Endothelial cell of umbilical vein (primary cell): ENCODE results near the gene KIF20B. TPM values are rescaled to one million over a fixed set of nuclear protein-coding genes. Genes with fewer than 3 reads are reported as not detected.

Experiments used
- BruUV-seq: library from RNA; stranded (reverse); fragments of 400-500 nt; replicated peaks from 2 replicates; lab custom pipeline; 2021; lab: Mats Ljungman, UMichigan
- CTCF ChIA-PET: fragments of 300-600, 350-600 bp; sonication (Branson Sonifier 250); formaldehyde crosslinking; loops from one replicate; lab custom pipeline; 2021; ENCODE audit warnings: antibody characterized with exemption, inconsistent platforms; lab: Charles Lee
- POLR2A ChIA-PET: fragments of 300-600, 350-600 bp; sonication (Branson Sonifier 250); formaldehyde crosslinking; loops from one replicate; lab custom pipeline; 2021; ENCODE audit warnings: antibody characterized with exemption, inconsistent platforms; lab: Charles Lee
- DNase-seq: peaks from one replicate; pipeline ENCODE4 v3.0.0-alpha.2; 2011; ENCODE audit warnings: low read depth, low spot score
- FAIRE-seq: peaks from 2 replicates; lab custom pipeline; 2011; peaks lifted over from hg19 to GRCh38; lab: Jason Lieb, UNC
- H2AFZ ChIP-seq: 2 replicates; pipeline ENCODE4 v1.6.0; 2012; ENCODE audit warnings: low read depth, low read length, control low read depth, inconsistent platforms
- H3K27ac ChIP-seq: 2 replicates; pipeline ENCODE4 v1.5.1; 2011; ENCODE audit warnings: low read depth, mild to moderate bottlenecking, control low read depth, low read length, moderate library complexity; ENCODE audit not compliant: insufficient read depth
- H3K27me3 ChIP-seq, 2 experiments: 2 replicates each; pipeline versions ENCODE4 v1.6.0 to v1.6.1; 2011; ENCODE audit warnings: low read length in 2 of 2, mixed read lengths in 1 of 2; ENCODE audit not compliant: control insufficient read depth in 2 of 2, insufficient read depth in 2 of 2
- H3K36me3 ChIP-seq, 2 experiments: 2 replicates in 1 of 2; 3 replicates in 1 of 2; pipeline ENCODE4 v1.5.1; 2011; ENCODE audit warnings: low read length in 2 of 2, mild to moderate bottlenecking in 1 of 2, moderate library complexity in 1 of 2; ENCODE audit not compliant: control insufficient read depth in 2 of 2, insufficient read depth in 2 of 2; ENCODE audit errors: extremely low read depth in 1 of 2
- H3K4me1 ChIP-seq: 3 replicates; pipeline ENCODE4 v1.5.1; 2011; ENCODE audit warnings: mild to moderate bottlenecking, low read length; ENCODE audit not compliant: control insufficient read depth, insufficient read depth; ENCODE audit errors: extremely low read depth
- H3K4me2 ChIP-seq: 2 replicates; pipeline ENCODE4 v1.6.1; 2011; ENCODE audit warnings: low read length, control low read depth, mixed read lengths; ENCODE audit not compliant: insufficient read depth
- H3K4me3 ChIP-seq, 3 experiments: fragments of 200-600 bp in 1 of 3; sonication (generic), shearing (Covaris generic) in 1 of 3; replicated peaks in 1 of 3; 2 replicates each; pipeline ENCODE4 v1.5.1; 2011 to 2016; ENCODE audit warnings: control low read depth in 3 of 3, low read length in 3 of 3, mild to moderate bottlenecking in 2 of 3, inconsistent platforms in 1 of 3, low read depth in 1 of 3, moderate library complexity in 1 of 3; ENCODE audit not compliant: insufficient read depth in 1 of 3
- H3K79me2 ChIP-seq: 2 replicates; pipeline ENCODE4 v1.6.0; 2012; ENCODE audit warnings: low read length, inconsistent platforms; ENCODE audit not compliant: control insufficient read depth, insufficient read depth
- H3K9ac ChIP-seq: replicated peaks from 2 replicates; pipeline ENCODE3; 2011; ENCODE audit warnings: low read length, control low read depth; ENCODE audit not compliant: insufficient read depth; ENCODE audit errors: extremely low read depth
- H3K9me1 ChIP-seq: replicated peaks from 3 replicates; pipeline ENCODE4 v1.6.0; 2011; ENCODE audit warnings: mild to moderate bottlenecking, low read length; ENCODE audit not compliant: control insufficient read depth, insufficient read depth; ENCODE audit errors: extremely low read depth
- H3K9me3 ChIP-seq: replicated peaks from 2 replicates; pipeline ENCODE4 v1.5.1; 2012; ENCODE audit warnings: low read length, inconsistent platforms; ENCODE audit not compliant: control insufficient read depth, insufficient read depth
- H4K20me1 ChIP-seq: replicated peaks from 2 replicates; pipeline ENCODE3; 2011; ENCODE audit warnings: mild to moderate bottlenecking, low read length; ENCODE audit not compliant: control insufficient read depth, insufficient read depth; ENCODE audit errors: extremely low read depth
- EZH2 ChIP-seq: IDR thresholded peaks from 2 replicates; pipeline ENCODE4 v1.6.1; 2012; ENCODE audit warnings: borderline replicate concordance, low read depth, mild to moderate bottlenecking, moderate library complexity, low read length, inconsistent platforms; ENCODE audit not compliant: severe bottlenecking
- FOS ChIP-seq: IDR thresholded peaks from 2 replicates; pipeline ENCODE4 v1.6.1; 2011; ENCODE audit warnings: mild to moderate bottlenecking, low read length, moderate library complexity, borderline replicate concordance; ENCODE audit not compliant: insufficient read depth
- GATA2 ChIP-seq: IDR thresholded peaks from 2 replicates; pipeline ENCODE4 v1.7.0; 2011; ENCODE audit warnings: low read depth, mild to moderate bottlenecking, moderate library complexity, mixed read lengths, low read length; ENCODE audit not compliant: insufficient read length, insufficient read depth
- JUN ChIP-seq: IDR thresholded peaks from 2 replicates; pipeline ENCODE4 v1.6.1; 2011; ENCODE audit warnings: borderline replicate concordance, low read depth; ENCODE audit not compliant: insufficient read length, insufficient read depth
- MYC ChIP-seq: IDR thresholded peaks from one replicate; pipeline ENCODE4 v1.6.1; 2011; ENCODE audit warnings: mild to moderate bottlenecking, low read depth, low read length
- POLR2A ChIP-seq: IDR thresholded peaks from 2 replicates; pipeline ENCODE4 v1.6.1; 2012; ENCODE audit warnings: low read depth, mild to moderate bottlenecking, control low read depth, low read length
- POLR2AphosphoS5 ChIP-seq: IDR thresholded peaks from 2 replicates; pipeline ENCODE4 v1.6.1; 2012; ENCODE audit warnings: low read depth, mild to moderate bottlenecking, control low read depth, low read length, moderate library complexity; ENCODE audit not compliant: insufficient read depth
- dilution Hi-C: fragments of 300-500 bp; cut with MboI; formaldehyde crosslinking; loops from one replicate; pipeline ENCODE4 v1.15.0; 2019; ENCODE audit warnings: low sequenced_read_pairs; ENCODE audit not compliant: extremely low pct_ligation_motif_present
- intact Hi-C: fragments of 100-400 bp; cut with micrococcal nuclease; formaldehyde crosslinking; loops from one replicate; pipeline ENCODE4 v1.10.0; 2022
- polyA plus RNA-seq, 4 experiments: library from polyadenylated mRNA; depleted of rRNA in 3 of 4; stranded (reverse) in 3 of 4; unstranded in 1 of 4; fragments of >200 nt; gene quantifications; 2 replicates each; pipeline versions ENCODE4 v1.2.1 to v1.2.3, GENCODE V29; 2011 to 2012; ENCODE audit warnings: missing spikeins in 1 of 4
- total RNA-seq: library from RNA; stranded (reverse); gene quantifications from 2 replicates; pipeline ENCODE4 v1.2.3, GENCODE V29; 2021
- TF ChIP-seq, protein P1 (sequence below): IDR thresholded peaks from 2 replicates; pipeline ENCODE4 v1.6.1; 2011; ENCODE audit not compliant: insufficient read depth, insufficient read length
- TF ChIP-seq, protein P2 (sequence below), 2 donors: IDR thresholded peaks; 1 replicate in 1 of 2; 2 replicates in 1 of 2; pipeline ENCODE4 v1.5.1; 2011; ENCODE audit warnings: low read length in 2 of 2, mild to moderate bottlenecking in 2 of 2, moderate library complexity in 2 of 2, control low read depth in 1 of 2, inconsistent platforms in 1 of 2, low read depth in 1 of 2; ENCODE audit not compliant: insufficient read depth in 1 of 2; ENCODE audit errors: extremely low read depth in 1 of 2

Gene KIF20B
- total and polyA plus RNA-seq, 2 donors (not counting 3 experiments of a cell fraction or from before 2014, with no cell fraction given): 2.6 to 39.7 TPM

DNA sequence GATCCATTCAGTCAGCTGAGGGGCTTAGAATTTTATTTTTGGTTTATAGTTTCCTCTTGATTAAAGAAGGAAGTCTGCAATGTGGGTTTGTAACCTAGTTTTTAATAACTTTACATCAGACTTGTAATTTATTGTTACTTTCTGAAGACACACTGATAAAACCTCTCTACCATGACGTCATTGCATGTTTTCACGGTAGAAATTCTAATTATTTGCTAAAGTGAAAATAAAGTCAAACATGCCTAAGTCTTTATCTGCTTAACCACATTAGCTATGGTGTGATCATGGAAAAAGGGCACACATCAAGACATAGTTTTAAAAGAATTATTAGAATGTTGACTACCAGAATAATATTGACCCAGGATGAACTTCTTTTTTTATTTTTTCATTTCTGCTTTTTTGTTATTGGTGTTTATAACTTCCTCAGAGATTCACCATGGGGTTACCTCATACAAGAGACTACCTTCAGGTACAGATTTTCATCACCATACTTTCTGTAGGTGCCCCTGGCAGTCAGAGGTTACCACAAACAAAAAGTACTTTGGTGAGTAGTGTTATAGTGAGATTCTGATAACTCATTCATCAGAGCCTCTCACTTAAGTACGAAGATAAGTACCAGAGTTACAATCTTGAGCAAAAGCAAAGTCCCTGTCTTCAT, 49.3 kb upstream of the KIF20B start:
- no peak overlapping the region for H3K27ac ChIP-seq
- FAIRE-seq: no peak
- no peak overlapping the region for H3K4me3 ChIP-seq
- ChIA-PET POLR2A (no interaction called here), CTCF (interaction anchor here (0.9 kb wide), 1 partner anchor 24 kb away, joined by 3 read pairs; no protein-coding TSS in a partner anchor)
- intact Hi-C loops (no loop called here), dilution Hi-C loops (no loop called here)
- H3K4me1 ChIP-seq: no peaks in the 10 kb centered on the region
- DNase-seq: no peak
- H3K9me3 ChIP-seq: no peaks in the 10 kb centered on the region
- H3K79me2 ChIP-seq: no peaks in the 10 kb centered on the region
- TF ChIP-seq, protein P1, sequence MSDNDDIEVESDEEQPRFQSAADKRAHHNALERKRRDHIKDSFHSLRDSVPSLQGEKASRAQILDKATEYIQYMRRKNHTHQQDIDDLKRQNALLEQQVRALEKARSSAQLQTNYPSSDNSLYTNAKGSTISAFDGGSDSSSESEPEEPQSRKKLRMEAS: no peak
- TF ChIP-seq JUN (no peak), GATA2 (no peak), POLR2A (no peak), FOS (no peak), POLR2AphosphoS5 (no peak), MYC (no peak), EZH2 (no peak)
- TF ChIP-seq, protein P2, sequence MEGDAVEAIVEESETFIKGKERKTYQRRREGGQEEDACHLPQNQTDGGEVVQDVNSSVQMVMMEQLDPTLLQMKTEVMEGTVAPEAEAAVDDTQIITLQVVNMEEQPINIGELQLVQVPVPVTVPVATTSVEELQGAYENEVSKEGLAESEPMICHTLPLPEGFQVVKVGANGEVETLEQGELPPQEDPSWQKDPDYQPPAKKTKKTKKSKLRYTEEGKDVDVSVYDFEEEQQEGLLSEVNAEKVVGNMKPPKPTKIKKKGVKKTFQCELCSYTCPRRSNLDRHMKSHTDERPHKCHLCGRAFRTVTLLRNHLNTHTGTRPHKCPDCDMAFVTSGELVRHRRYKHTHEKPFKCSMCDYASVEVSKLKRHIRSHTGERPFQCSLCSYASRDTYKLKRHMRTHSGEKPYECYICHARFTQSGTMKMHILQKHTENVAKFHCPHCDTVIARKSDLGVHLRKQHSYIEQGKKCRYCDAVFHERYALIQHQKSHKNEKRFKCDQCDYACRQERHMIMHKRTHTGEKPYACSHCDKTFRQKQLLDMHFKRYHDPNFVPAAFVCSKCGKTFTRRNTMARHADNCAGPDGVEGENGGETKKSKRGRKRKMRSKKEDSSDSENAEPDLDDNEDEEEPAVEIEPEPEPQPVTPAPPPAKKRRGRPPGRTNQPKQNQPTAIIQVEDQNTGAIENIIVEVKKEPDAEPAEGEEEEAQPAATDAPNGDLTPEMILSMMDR (IDR thresholded peaks at IDR 0.05; ENCODE audit: extremely low read depth in 1 of 2, insufficient read depth in 1 of 2, low read depth in 1 of 2, low read length in 2 of 2): no peak
- H3K9me1 ChIP-seq: no peaks in the 10 kb centered on the region
- BruUV-seq: no TSS peak
- H3K4me2 ChIP-seq: no peak overlapping the region
- no peak overlapping the region for H2AFZ ChIP-seq
- H4K20me1 ChIP-seq: no peaks in the 10 kb centered on the region
- peaks cover 2 to 3% of the 10 kb centered on the region in 2 experiments for H3K27me3 ChIP-seq
- H3K9ac ChIP-seq: no peak overlapping the region
- no peaks in the 10 kb centered on the region for H3K36me3 ChIP-seq
